WTC11 (cell line): ENCODE measurements around the gene MRPL2. TPM values are rescaled to one million over a fixed set of nuclear protein-coding genes. Genes with fewer than 3 reads are reported as not detected.

ENCODE experiments used
- ATAC-seq: fragments of 200-7000 bp; cut with Tn5 transposase; 2 replicates; pipeline ENCODE4 v1.10.0; 2021; ENCODE audit warnings: mild to moderate bottlenecking, moderate library complexity
- CTCF ChIA-PET: fragments of 300-600 bp; sonication (Branson Sonifier 250); formaldehyde crosslinking; loops from one replicate; lab custom pipeline; 2021; ENCODE audit warnings: antibody characterized with exemption; lab: Charles Lee
- POLR2A ChIA-PET: fragments of 350-600 bp; sonication (Branson Sonifier 250); formaldehyde crosslinking; loops from one replicate; lab custom pipeline; 2021; ENCODE audit warnings: antibody characterized with exemption; lab: Charles Lee
- DNase-seq: peaks from one replicate; pipeline ENCODE4 v3.0.0; 2021; ENCODE audit warnings: low spot score
- H3K27ac Mint-ChIP-seq: 2 replicates; pipeline ENCODE4 v1.8.0; 2021; ENCODE audit warnings: mixed read lengths
- H3K27me3 Mint-ChIP-seq: 2 replicates; pipeline ENCODE4 v1.8.0; 2021; ENCODE audit warnings: low read depth, mild to moderate bottlenecking, moderate library complexity, mixed read lengths
- H3K36me3 Mint-ChIP-seq: 2 replicates; pipeline ENCODE4 v1.8.0; 2021; ENCODE audit warnings: mixed read lengths
- H3K4me1 Mint-ChIP-seq: 2 replicates; pipeline ENCODE4 v1.8.0; 2022; ENCODE audit warnings: mixed read lengths
- H3K4me3 Mint-ChIP-seq: 2 replicates; pipeline ENCODE4 v1.8.0; 2021; ENCODE audit warnings: mild to moderate bottlenecking, moderate library complexity, mixed read lengths
- H3K9me3 Mint-ChIP-seq: 2 replicates; pipeline ENCODE4 v1.8.0; 2021; ENCODE audit warnings: mixed read lengths
- CBFB ChIP-seq: sonication (generic); formaldehyde crosslinking; IDR thresholded peaks from 2 replicates; pipeline ENCODE4 v1.8.1; 2022; ENCODE audit warnings: mild to moderate bottlenecking, low read depth, missing genetic modification reagents
- E2F4 ChIP-seq: sonication (generic); formaldehyde crosslinking; IDR thresholded peaks from 2 replicates; pipeline ENCODE4 v1.8.1; 2022; ENCODE audit warnings: low read depth, mild to moderate bottlenecking, moderate library complexity, missing genetic modification reagents, borderline replicate concordance
- ESRRA ChIP-seq: sonication (generic); formaldehyde crosslinking; IDR thresholded peaks from 2 replicates; pipeline ENCODE4 v1.8.1; 2022; ENCODE audit warnings: mild to moderate bottlenecking, missing genetic modification reagents, borderline replicate concordance
- FOXJ3 ChIP-seq: sonication (generic); formaldehyde crosslinking; IDR thresholded peaks from 2 replicates; pipeline ENCODE4 v1.9.0; 2021; ENCODE audit warnings: missing genetic modification reagents, mild to moderate bottlenecking, borderline replicate concordance
- HMGA2 ChIP-seq: fragments of 250-450 bp; sonication (Bioruptor Pico); IDR thresholded peaks from 2 replicates; pipeline ENCODE4 v1.4.0; 2021; ENCODE audit warnings: mild to moderate bottlenecking, moderate library complexity
- NR3C1 ChIP-seq: sonication (generic); formaldehyde crosslinking; conservative IDR thresholded peaks from 2 replicates; pipeline ENCODE4 v1.8.1; 2023; ENCODE audit warnings: low read depth, mild to moderate bottlenecking, missing genetic modification reagents
- PRRX2 ChIP-seq: fragments of 250-450 bp; sonication (Bioruptor Pico); IDR thresholded peaks from 2 replicates; pipeline ENCODE4 v1.8.0; 2021; ENCODE audit warnings: mild to moderate bottlenecking
- ZNF423 ChIP-seq: fragments of 250-450 bp; sonication (Bioruptor Pico); IDR thresholded peaks from 2 replicates; pipeline ENCODE4 v2.1.2; 2022; ENCODE audit warnings: mild to moderate bottlenecking, moderate library complexity
- ZNF532 ChIP-seq: fragments of 250-450 bp; sonication (Bioruptor Pico); IDR thresholded peaks from 2 replicates; pipeline ENCODE4 v1.9.0; 2021; ENCODE audit warnings: mild to moderate bottlenecking, borderline replicate concordance
- ZNF671 ChIP-seq: fragments of 250-450 bp; sonication (Bioruptor Pico); IDR thresholded peaks from 2 replicates; pipeline ENCODE4 v1.8.0; 2021; ENCODE audit warnings: mild to moderate bottlenecking
- ZSCAN18 ChIP-seq: fragments of 250-450 bp; sonication (Bioruptor Pico); IDR thresholded peaks from 2 replicates; pipeline ENCODE4 v2.1.2; 2022; ENCODE audit warnings: mild to moderate bottlenecking, moderate library complexity
- total RNA-seq: library from RNA; stranded (reverse); gene quantifications from 3 replicates; pipeline ENCODE4 v1.2.3, GENCODE V29; 2021
- TF ChIP-seq, protein P1 (sequence below): sonication (generic); formaldehyde crosslinking; IDR thresholded peaks from 2 replicates; pipeline ENCODE4 v1.8.0; 2023; ENCODE audit warnings: missing genetic modification reagents
- TF ChIP-seq, protein P2 (sequence below): sonication (generic); formaldehyde crosslinking; IDR thresholded peaks from 2 replicates; pipeline ENCODE4 v1.8.1; 2023; ENCODE audit warnings: mild to moderate bottlenecking, missing genetic modification reagents, moderate library complexity
- TF ChIP-seq, protein P3 (sequence below): sonication (generic); formaldehyde crosslinking; IDR thresholded peaks from 2 replicates; pipeline ENCODE4 v1.8.0; 2023; ENCODE audit warnings: missing genetic modification reagents, mild to moderate bottlenecking, borderline replicate concordance
- TF ChIP-seq, protein P4 (sequence below): sonication (generic); formaldehyde crosslinking; IDR thresholded peaks from 2 replicates; pipeline ENCODE4 v1.8.1; 2023; ENCODE audit warnings: mild to moderate bottlenecking, missing genetic modification reagents, borderline replicate concordance

The MRPL2 gene
- total RNA-seq, 1 experiment from 2014 or later = 131 TPM

DNA sequence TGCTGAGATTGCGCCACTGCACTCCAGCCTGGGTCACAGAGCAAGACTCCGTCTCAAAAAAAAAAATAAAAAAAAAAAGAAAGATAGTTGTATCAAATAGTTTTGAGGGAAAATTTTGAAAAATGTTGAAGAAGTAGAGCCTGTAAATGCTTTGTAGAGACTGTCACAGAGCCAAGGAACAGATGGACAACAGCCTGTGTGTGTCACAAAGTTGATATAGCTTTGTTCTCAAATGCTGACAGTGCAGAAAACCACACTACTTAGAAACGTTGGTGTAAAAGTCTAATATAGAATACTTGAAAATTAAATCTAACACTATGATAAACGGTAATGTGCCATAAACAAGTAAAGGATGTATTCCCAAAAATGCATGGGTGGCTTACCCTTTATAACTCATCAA lies 42.3 kb upstream of the MRPL2 start:
- H3K4me1 Mint-ChIP-seq = peaks cover 57% of the 10 kb centered on the region
- TF ChIP-seq, protein P1, sequence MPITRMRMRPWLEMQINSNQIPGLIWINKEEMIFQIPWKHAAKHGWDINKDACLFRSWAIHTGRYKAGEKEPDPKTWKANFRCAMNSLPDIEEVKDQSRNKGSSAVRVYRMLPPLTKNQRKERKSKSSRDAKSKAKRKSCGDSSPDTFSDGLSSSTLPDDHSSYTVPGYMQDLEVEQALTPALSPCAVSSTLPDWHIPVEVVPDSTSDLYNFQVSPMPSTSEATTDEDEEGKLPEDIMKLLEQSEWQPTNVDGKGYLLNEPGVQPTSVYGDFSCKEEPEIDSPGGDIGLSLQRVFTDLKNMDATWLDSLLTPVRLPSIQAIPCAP = no peak
- TF ChIP-seq ZNF671 (CRISPR knock-in tag) (no peak), PRRX2 (CRISPR knock-in tag) (no peak), CBFB (CRISPR knock-in tag) (no peak), E2F4 (CRISPR knock-in tag) (no peak), ZNF532 (CRISPR knock-in tag) (no peak), ZNF423 (CRISPR knock-in tag) (no peak), ESRRA (CRISPR knock-in tag) (no peak), FOXJ3 (CRISPR knock-in tag) (no peak), NR3C1 (CRISPR knock-in tag) (no peak), HMGA2 (CRISPR knock-in tag) (no peak), ZSCAN18 (CRISPR knock-in tag) (no peak)
- TF ChIP-seq, protein P2, sequence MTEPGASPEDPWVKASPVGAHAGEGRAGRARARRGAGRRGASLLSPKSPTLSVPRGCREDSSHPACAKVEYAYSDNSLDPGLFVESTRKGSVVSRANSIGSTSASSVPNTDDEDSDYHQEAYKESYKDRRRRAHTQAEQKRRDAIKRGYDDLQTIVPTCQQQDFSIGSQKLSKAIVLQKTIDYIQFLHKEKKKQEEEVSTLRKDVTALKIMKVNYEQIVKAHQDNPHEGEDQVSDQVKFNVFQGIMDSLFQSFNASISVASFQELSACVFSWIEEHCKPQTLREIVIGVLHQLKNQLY = no peak
- TF ChIP-seq, protein P3, sequence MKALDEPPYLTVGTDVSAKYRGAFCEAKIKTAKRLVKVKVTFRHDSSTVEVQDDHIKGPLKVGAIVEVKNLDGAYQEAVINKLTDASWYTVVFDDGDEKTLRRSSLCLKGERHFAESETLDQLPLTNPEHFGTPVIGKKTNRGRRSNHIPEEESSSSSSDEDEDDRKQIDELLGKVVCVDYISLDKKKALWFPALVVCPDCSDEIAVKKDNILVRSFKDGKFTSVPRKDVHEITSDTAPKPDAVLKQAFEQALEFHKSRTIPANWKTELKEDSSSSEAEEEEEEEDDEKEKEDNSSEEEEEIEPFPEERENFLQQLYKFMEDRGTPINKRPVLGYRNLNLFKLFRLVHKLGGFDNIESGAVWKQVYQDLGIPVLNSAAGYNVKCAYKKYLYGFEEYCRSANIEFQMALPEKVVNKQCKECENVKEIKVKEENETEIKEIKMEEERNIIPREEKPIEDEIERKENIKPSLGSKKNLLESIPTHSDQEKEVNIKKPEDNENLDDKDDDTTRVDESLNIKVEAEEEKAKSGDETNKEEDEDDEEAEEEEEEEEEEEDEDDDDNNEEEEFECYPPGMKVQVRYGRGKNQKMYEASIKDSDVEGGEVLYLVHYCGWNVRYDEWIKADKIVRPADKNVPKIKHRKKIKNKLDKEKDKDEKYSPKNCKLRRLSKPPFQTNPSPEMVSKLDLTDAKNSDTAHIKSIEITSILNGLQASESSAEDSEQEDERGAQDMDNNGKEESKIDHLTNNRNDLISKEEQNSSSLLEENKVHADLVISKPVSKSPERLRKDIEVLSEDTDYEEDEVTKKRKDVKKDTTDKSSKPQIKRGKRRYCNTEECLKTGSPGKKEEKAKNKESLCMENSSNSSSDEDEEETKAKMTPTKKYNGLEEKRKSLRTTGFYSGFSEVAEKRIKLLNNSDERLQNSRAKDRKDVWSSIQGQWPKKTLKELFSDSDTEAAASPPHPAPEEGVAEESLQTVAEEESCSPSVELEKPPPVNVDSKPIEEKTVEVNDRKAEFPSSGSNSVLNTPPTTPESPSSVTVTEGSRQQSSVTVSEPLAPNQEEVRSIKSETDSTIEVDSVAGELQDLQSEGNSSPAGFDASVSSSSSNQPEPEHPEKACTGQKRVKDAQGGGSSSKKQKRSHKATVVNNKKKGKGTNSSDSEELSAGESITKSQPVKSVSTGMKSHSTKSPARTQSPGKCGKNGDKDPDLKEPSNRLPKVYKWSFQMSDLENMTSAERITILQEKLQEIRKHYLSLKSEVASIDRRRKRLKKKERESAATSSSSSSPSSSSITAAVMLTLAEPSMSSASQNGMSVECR (CRISPR knock-in tag) = no peak
- TF ChIP-seq, protein P4, sequence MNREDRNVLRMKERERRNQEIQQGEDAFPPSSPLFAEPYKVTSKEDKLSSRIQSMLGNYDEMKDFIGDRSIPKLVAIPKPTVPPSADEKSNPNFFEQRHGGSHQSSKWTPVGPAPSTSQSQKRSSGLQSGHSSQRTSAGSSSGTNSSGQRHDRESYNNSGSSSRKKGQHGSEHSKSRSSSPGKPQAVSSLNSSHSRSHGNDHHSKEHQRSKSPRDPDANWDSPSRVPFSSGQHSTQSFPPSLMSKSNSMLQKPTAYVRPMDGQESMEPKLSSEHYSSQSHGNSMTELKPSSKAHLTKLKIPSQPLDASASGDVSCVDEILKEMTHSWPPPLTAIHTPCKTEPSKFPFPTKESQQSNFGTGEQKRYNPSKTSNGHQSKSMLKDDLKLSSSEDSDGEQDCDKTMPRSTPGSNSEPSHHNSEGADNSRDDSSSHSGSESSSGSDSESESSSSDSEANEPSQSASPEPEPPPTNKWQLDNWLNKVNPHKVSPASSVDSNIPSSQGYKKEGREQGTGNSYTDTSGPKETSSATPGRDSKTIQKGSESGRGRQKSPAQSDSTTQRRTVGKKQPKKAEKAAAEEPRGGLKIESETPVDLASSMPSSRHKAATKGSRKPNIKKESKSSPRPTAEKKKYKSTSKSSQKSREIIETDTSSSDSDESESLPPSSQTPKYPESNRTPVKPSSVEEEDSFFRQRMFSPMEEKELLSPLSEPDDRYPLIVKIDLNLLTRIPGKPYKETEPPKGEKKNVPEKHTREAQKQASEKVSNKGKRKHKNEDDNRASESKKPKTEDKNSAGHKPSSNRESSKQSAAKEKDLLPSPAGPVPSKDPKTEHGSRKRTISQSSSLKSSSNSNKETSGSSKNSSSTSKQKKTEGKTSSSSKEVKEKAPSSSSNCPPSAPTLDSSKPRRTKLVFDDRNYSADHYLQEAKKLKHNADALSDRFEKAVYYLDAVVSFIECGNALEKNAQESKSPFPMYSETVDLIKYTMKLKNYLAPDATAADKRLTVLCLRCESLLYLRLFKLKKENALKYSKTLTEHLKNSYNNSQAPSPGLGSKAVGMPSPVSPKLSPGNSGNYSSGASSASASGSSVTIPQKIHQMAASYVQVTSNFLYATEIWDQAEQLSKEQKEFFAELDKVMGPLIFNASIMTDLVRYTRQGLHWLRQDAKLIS (CRISPR knock-in tag) = no peak
- no peaks in the 10 kb centered on the region for H3K9me3 Mint-ChIP-seq
- H3K4me3 Mint-ChIP-seq = no peak overlapping the region
- H3K36me3 Mint-ChIP-seq = peaks cover 3% of the 10 kb centered on the region; the same call in 1 of the 2 replicates
- H3K27me3 Mint-ChIP-seq = no peaks in the 10 kb centered on the region
- ATAC-seq (no peak), DNase-seq (no peak)
- ChIA-PET CTCF (interaction anchor here (1.6 kb wide), 1 partner anchor 25 kb away, joined by 4 read pairs; the partner anchor contains the start of gene PTK7), POLR2A (no interaction called here)
- no peak overlapping the region for H3K27ac Mint-ChIP-seq
